K562 (cell line): Measurements from ENCODE around the gene ARL10. TPM values are rescaled to one million over a fixed set of nuclear protein-coding genes. Genes with fewer than 3 reads are reported as not detected.
A peak's percentile ranks its signal among the peaks of the same experiment; 100 is the strongest.

Experiments
- C11orf30 ChIP-seq: fragments of 450-650 bp; IDR thresholded peaks from 2 replicates; pipeline ENCODE4 v1.6.1; 2016; ENCODE audit warnings: low read depth, mild to moderate bottlenecking
- CEBPB ChIP-seq: fragments of 450-650 bp; IDR thresholded peaks from 2 replicates; pipeline ENCODE4 v1.6.1; 2016; ENCODE audit warnings: missing genetic modification characterization, missing compliant biosample characterization
- CREB1 ChIP-seq, 2 experiments: sonication (generic) in 1 of 2; formaldehyde crosslinking in 1 of 2; IDR thresholded peaks; 2 replicates each; pipeline versions ENCODE4 v1.6.1 to v1.8.0; 2012 to 2022; ENCODE audit warnings: inconsistent platforms in 1 of 2, mild to moderate bottlenecking in 1 of 2, missing genetic modification reagents in 1 of 2, moderate library complexity in 1 of 2
- ERF ChIP-seq: fragments of 450-650 bp; formaldehyde crosslinking; IDR thresholded peaks from 2 replicates; pipeline ENCODE4 v1.4.0; 2020; ENCODE audit warnings: mild to moderate bottlenecking, mixed read lengths
- FOXK2 ChIP-seq, 2 experiments: fragments of 450-650 bp; IDR thresholded peaks in 1 of 2; conservative IDR thresholded peaks in 1 of 2; 2 replicates each; pipeline ENCODE4 v1.6.1; 2016; ENCODE audit warnings: low read depth in 2 of 2, mild to moderate bottlenecking in 1 of 2
- FOXO4 ChIP-seq: fragments of 450-650 bp; formaldehyde crosslinking; IDR thresholded peaks from 2 replicates; pipeline ENCODE4 v1.4.0; 2020; ENCODE audit warnings: mild to moderate bottlenecking, moderate library complexity
- GTF2B ChIP-seq: IDR thresholded peaks from 2 replicates; pipeline ENCODE4 v1.6.1; 2011; ENCODE audit not compliant: insufficient read length; ENCODE audit errors: extremely low read depth
- ILF3 ChIP-seq: fragments of 450-650 bp; IDR thresholded peaks from 2 replicates; pipeline ENCODE4 v1.6.1; 2018; ENCODE audit warnings: antibody characterized with exemption, mild to moderate bottlenecking, moderate library complexity, borderline replicate concordance
- ILK ChIP-seq: fragments of 450-650 bp; IDR thresholded peaks from 2 replicates; pipeline ENCODE4 v1.6.1; 2016; ENCODE audit warnings: missing genetic modification characterization, low read depth, mild to moderate bottlenecking, missing compliant biosample characterization, moderate library complexity, borderline replicate concordance
- PREB ChIP-seq: sonication (generic); formaldehyde crosslinking; IDR thresholded peaks from 2 replicates; pipeline ENCODE4 v1.8.1; 2023; ENCODE audit warnings: mild to moderate bottlenecking, missing genetic modification reagents
- RREB1 ChIP-seq: fragments of 250-450 bp; sonication (Bioruptor Pico); IDR thresholded peaks from 2 replicates; pipeline ENCODE4 v1.4.0; 2020
- RUNX1 ChIP-seq: sonication (generic); IDR thresholded peaks from 2 replicates; pipeline ENCODE4 v1.6.1; 2016; ENCODE audit warnings: antibody characterized with exemption, low read depth
- TAF1 ChIP-seq: IDR thresholded peaks from 2 replicates; pipeline ENCODE4 v1.6.1; 2011; ENCODE audit warnings: mild to moderate bottlenecking, low read length, moderate library complexity; ENCODE audit not compliant: insufficient read depth, control insufficient read depth, severe bottlenecking; ENCODE audit errors: extremely low read depth
- ZBTB1 ChIP-seq: sonication (generic); formaldehyde crosslinking; IDR thresholded peaks from 2 replicates; pipeline ENCODE4 v1.8.1; 2023; ENCODE audit warnings: missing genetic modification reagents, low read depth, mild to moderate bottlenecking, borderline replicate concordance
- ZFP91 ChIP-seq: sonication (generic); formaldehyde crosslinking; IDR thresholded peaks from 2 replicates; pipeline ENCODE4 v1.8.0; 2022; ENCODE audit warnings: mild to moderate bottlenecking, missing genetic modification reagents
- polyA plus RNA-seq, 8 experiments: library from polyadenylated mRNA; depleted of rRNA in 4 of 8; stranded (reverse) in 5 of 8; unstranded in 3 of 8; fragments of >200 nt; fragmentation: Nextera tagmentation in 2 of 8; fragmentation: Illumina TruSeq in 1 of 8; extraction: Ambion mirVana in 2 of 8; extraction: Trizol in 1 of 8; gene quantifications; 2 replicates each; pipeline versions ENCODE4 v1.2.1 to v1.2.3, GENCODE V29; 2011 to 2014; ENCODE audit warnings: inconsistent platforms in 1 of 8, missing spikeins in 1 of 8
- total RNA-seq, 7 experiments: library from RNA; depleted of rRNA in 6 of 7; stranded (reverse); fragments of >200 nt in 6 of 7; fragmentation: Illumina TruSeq in 2 of 7; extraction: Trizol in 2 of 7; gene quantifications; 2 replicates each; pipeline versions ENCODE4 v1.2.1 to v1.2.3, GENCODE V29; 2011 to 2021; ENCODE audit warnings: low replicate concordance in 1 of 7

Gene ARL10
- total and polyA plus RNA-seq, 9 of the 15 experiments (the other 6 are each of a cell fraction or from before 2014, with no cell fraction given) = under 0.01 to 0.40 (median 0.34) TPM; not detected in 3

- no peak for TF ChIP-seq ZFP91 (CRISPR knock-in tag)
- no peak for TF ChIP-seq PREB (CRISPR knock-in tag)
- TF ChIP-seq C11orf30 = peak; percentile 50
- TF ChIP-seq ERF = no peak
- TF ChIP-seq CEBPB (tag) = no peak
- TF ChIP-seq FOXO4 = no peak
- no peak for TF ChIP-seq ILK (tag)
- no peak for TF ChIP-seq ZBTB1 (CRISPR knock-in tag)
- TF ChIP-seq RUNX1 = no peak
- peak; percentile 81 for TF ChIP-seq TAF1
- peak; percentile 51; the same call in 1 of the 2 replicates for TF ChIP-seq CREB1 (IDR thresholded peaks at IDR 0.05)
- peak; percentile 58; the same call in 1 of the 2 replicates for TF ChIP-seq CREB1 (CRISPR knock-in tag; IDR thresholded peaks at IDR 0.05)
- TF ChIP-seq ILF3 = no peak
- TF ChIP-seq FOXK2 (conservative IDR thresholded peaks at IDR 0.05 in 1 of 2, IDR thresholded peaks at IDR 0.05 in 1 of 2; ENCODE audit: low read depth in 2 of 2) = peak; percentile 39 to 66; a peak in 3 of 4 replicates
- peak; percentile 45 for TF ChIP-seq GTF2B
- TF ChIP-seq RREB1 (CRISPR knock-in tag) = no peak
Measured at GRCh38 chr5:176361437-176362232, 3.7 kb upstream of the ARL10 start, which contains the start of gene KIAA1191 (continued).
